K562 (cell line): ENCODE measurements around the gene GPR108. TPM values are rescaled to one million over a fixed set of nuclear protein-coding genes. Genes with fewer than 3 reads are reported as not detected.

Experiments
- ATAC-seq: fragments of 200-7000 bp; cut with Tn5 transposase; 3 replicates; pipeline ENCODE4 v1.9.1; 2020; ENCODE audit warnings: moderate library complexity
- BruUV-seq: library from RNA; stranded (reverse); fragments of 400-500 nt; replicated peaks from 2 replicates; lab custom pipeline; 2021; lab: Mats Ljungman, UMichigan
- CTCF ChIA-PET: fragments of 300-600 bp; formaldehyde crosslinking; extraction: SDS; loops from one replicate; lab custom pipeline; 2021; ENCODE audit warnings: low intra/inter-chr PET ratio; lab: Yijun Ruan, JAX
- POLR2A ChIA-PET: fragments of 300-600, 350-650 bp; sonication (Branson Sonifier 250); formaldehyde crosslinking; extraction: SDS; loops from one replicate; lab custom pipeline; 2021; ENCODE audit warnings: antibody characterized with exemption, inconsistent platforms; lab: Yijun Ruan, JAX
- DNase-seq, 4 experiments: peaks; one replicate each; pipeline versions ENCODE4 v3.0.0 to v3.0.0-alpha.2; 2011 to 2018; ENCODE audit warnings: low spot score in 3 of 4, mixed read lengths in 3 of 4; ENCODE audit errors: extremely low read depth in 1 of 4
- FAIRE-seq: peaks from 2 replicates; lab custom pipeline; 2011; peaks lifted over from hg19 to GRCh38; lab: Jason Lieb, UNC
- H2AFZ ChIP-seq: 2 replicates; pipeline ENCODE4 v1.6.0; 2011; ENCODE audit warnings: low read depth, low read length, control low read depth, inconsistent platforms
- H3K27ac ChIP-seq: fragments of 200-600 bp; 3 replicates; pipeline ENCODE4 v1.8.0; 2011; ENCODE audit warnings: low read depth, mild to moderate bottlenecking, control low read depth, inconsistent platforms, low read length, moderate library complexity, mixed read lengths; ENCODE audit errors: extremely low read depth
- H3K27me3 ChIP-seq, 2 experiments: fragments of 300-600 bp in 1 of 2; 2 replicates in 1 of 2; 3 replicates in 1 of 2; pipeline versions ENCODE4 v1.6.0 to v1.8.0; 2011; ENCODE audit warnings: inconsistent platforms in 2 of 2, low read length in 2 of 2, mild to moderate bottlenecking in 1 of 2, mixed read lengths in 1 of 2, moderate library complexity in 1 of 2; ENCODE audit not compliant: control insufficient read depth in 2 of 2, insufficient read depth in 2 of 2
- H3K36me3 ChIP-seq: fragments of 300-600 bp; 3 replicates; pipeline ENCODE4 v1.8.0; 2011; ENCODE audit warnings: mild to moderate bottlenecking, low read length, inconsistent platforms; ENCODE audit not compliant: control insufficient read depth, insufficient read depth
- H3K4me1 ChIP-seq, 2 experiments: fragments of 200-600 bp in 1 of 2; replicated peaks in 1 of 2; 2 replicates in 1 of 2; 3 replicates in 1 of 2; pipeline versions ENCODE4 v1.5.1 to v1.8.0; 2011; ENCODE audit warnings: inconsistent platforms in 2 of 2, low read length in 2 of 2, mild to moderate bottlenecking in 1 of 2, mixed read lengths in 1 of 2, moderate library complexity in 1 of 2; ENCODE audit not compliant: control insufficient read depth in 2 of 2, insufficient read depth in 2 of 2
- H3K4me2 ChIP-seq: 2 replicates; pipeline ENCODE4 v1.6.1; 2011; ENCODE audit warnings: low read length, control low read depth, inconsistent platforms, mixed read lengths; ENCODE audit not compliant: insufficient read depth
- H3K4me3 ChIP-seq: fragments of 200-600 bp; sonication (generic), shearing (Covaris generic); 2 replicates; pipeline ENCODE4 v1.5.1; 2016; ENCODE audit warnings: control low read depth, inconsistent platforms
- H3K79me2 ChIP-seq: fragments of 200-600 bp; 3 replicates; pipeline ENCODE4 v1.8.0; 2011; ENCODE audit warnings: low read length, inconsistent platforms; ENCODE audit not compliant: control insufficient read depth, insufficient read depth
- H3K9ac ChIP-seq, 2 experiments: 2 replicates each; pipeline versions ENCODE4 v1.6.0 to v1.6.1; 2011; ENCODE audit warnings: low read depth in 2 of 2, low read length in 2 of 2, control low read depth in 1 of 2, inconsistent platforms in 1 of 2, mild to moderate bottlenecking in 1 of 2, mixed read lengths in 1 of 2; ENCODE audit not compliant: insufficient read depth in 1 of 2
- H3K9me1 ChIP-seq: one replicate; pipeline ENCODE4 v1.6.0; 2011; ENCODE audit warnings: inconsistent platforms, mild to moderate bottlenecking, low read length, moderate library complexity; ENCODE audit not compliant: control insufficient read depth, insufficient read depth
- H3K9me3 ChIP-seq: replicated peaks from 2 replicates; pipeline ENCODE4 v1.5.1; 2011; ENCODE audit warnings: low read depth, low read length, inconsistent platforms; ENCODE audit not compliant: control insufficient read depth, insufficient read depth
- H4K20me1 ChIP-seq: replicated peaks from 2 replicates; pipeline ENCODE4 v1.6.1; 2011; ENCODE audit warnings: low read length, inconsistent platforms, mixed read lengths; ENCODE audit not compliant: control insufficient read depth, insufficient read depth
- ILK ChIP-seq: fragments of 450-650 bp; IDR thresholded peaks from 2 replicates; pipeline ENCODE4 v1.6.1; 2016; ENCODE audit warnings: missing genetic modification characterization, low read depth, mild to moderate bottlenecking, missing compliant biosample characterization, moderate library complexity, borderline replicate concordance
- KHSRP ChIP-seq: fragments of 450-650 bp; IDR thresholded peaks from 2 replicates; pipeline ENCODE4 v1.6.1; 2017
- NCOA2 ChIP-seq, 2 experiments: fragments of 450-650 bp; IDR thresholded peaks; 2 replicates each; pipeline ENCODE4 v1.6.1; 2018; ENCODE audit warnings: mild to moderate bottlenecking in 2 of 2, moderate library complexity in 1 of 2; ENCODE audit not compliant: partially characterized antibody in 2 of 2
- PTRF ChIP-seq: fragments of 450-650 bp; IDR thresholded peaks from 2 replicates; pipeline ENCODE4 v1.6.1; 2016; ENCODE audit warnings: mild to moderate bottlenecking, missing genetic modification characterization, missing compliant biosample characterization
- SAP30 ChIP-seq: fragments of 200-600 bp; sonication (generic); IDR thresholded peaks from 2 replicates; pipeline ENCODE4 v1.6.1; 2012; ENCODE audit warnings: borderline replicate concordance, low read depth, mild to moderate bottlenecking, moderate library complexity, low read length, control low read depth, inconsistent platforms; ENCODE audit not compliant: insufficient read depth, poor library complexity, severe bottlenecking
- SIN3A ChIP-seq, 2 experiments: fragments of 150-350 bp in 1 of 2; IDR thresholded peaks; 2 replicates each; pipeline ENCODE4 v1.6.1; 2011 to 2016; ENCODE audit warnings: borderline replicate concordance in 2 of 2, low read depth in 2 of 2, low read length in 2 of 2, mild to moderate bottlenecking in 2 of 2, moderate library complexity in 2 of 2; ENCODE audit not compliant: control insufficient read depth in 1 of 2
- TRIM24 ChIP-seq, 2 experiments: fragments of 450-650 bp; IDR thresholded peaks; 2 replicates each; pipeline ENCODE4 v1.6.1; 2016
- ZNF511 ChIP-seq: sonication (generic); formaldehyde crosslinking; IDR thresholded peaks from 2 replicates; pipeline ENCODE4 v1.8.0; 2022; ENCODE audit warnings: mild to moderate bottlenecking, missing genetic modification reagents
- WGBS: fragments of 100-300 bp; shearing (Covaris generic); methylation state at CpG from one replicate; pipeline ENCODE4 v1.1.6; 2016; ENCODE audit warnings: low coverage, mixed read lengths; ENCODE audit not compliant: insufficient coverage; ENCODE audit errors: missing lambda C conversion rate; 5-methylcytosine and 5-hydroxymethylcytosine counted together
- in situ Hi-C: fragments of 300-500 bp; cut with MboI; formaldehyde crosslinking; loops from 4 replicates; pipeline ENCODE4 v1.15.0; 2018; ENCODE audit warnings: inconsistent platforms, mixed read lengths
- intact Hi-C: fragments of 100-400 bp; cut with micrococcal nuclease; formaldehyde crosslinking; loops from 2 replicates; pipeline ENCODE4 v1.14.2; 2022
- polyA plus RNA-seq, 8 experiments: library from polyadenylated mRNA; depleted of rRNA in 4 of 8; stranded (reverse) in 5 of 8; unstranded in 3 of 8; fragments of >200 nt; fragmentation: Nextera tagmentation in 2 of 8; fragmentation: Illumina TruSeq in 1 of 8; extraction: Ambion mirVana in 2 of 8; extraction: Trizol in 1 of 8; gene quantifications; 2 replicates each; pipeline versions ENCODE4 v1.2.1 to v1.2.3, GENCODE V29; 2011 to 2014; ENCODE audit warnings: inconsistent platforms in 1 of 8, missing spikeins in 1 of 8
- total RNA-seq, 7 experiments: library from RNA; depleted of rRNA in 6 of 7; stranded (reverse); fragments of >200 nt in 6 of 7; fragmentation: Illumina TruSeq in 2 of 7; extraction: Trizol in 2 of 7; gene quantifications; 2 replicates each; pipeline versions ENCODE4 v1.2.1 to v1.2.3, GENCODE V29; 2011 to 2021; ENCODE audit warnings: low replicate concordance in 1 of 7
- TF ChIP-seq, protein P1 (sequence below): fragments of 450-650 bp; IDR thresholded peaks from 2 replicates; pipeline ENCODE4 v1.6.1; 2018; ENCODE audit not compliant: partially characterized antibody

Gene GPR108
- total and polyA plus RNA-seq, 9 of the 15 experiments (the other 6 are each of a cell fraction or from before 2014, with no cell fraction given) = 2.4 to 33.2 (median 24.4) TPM

DNA sequence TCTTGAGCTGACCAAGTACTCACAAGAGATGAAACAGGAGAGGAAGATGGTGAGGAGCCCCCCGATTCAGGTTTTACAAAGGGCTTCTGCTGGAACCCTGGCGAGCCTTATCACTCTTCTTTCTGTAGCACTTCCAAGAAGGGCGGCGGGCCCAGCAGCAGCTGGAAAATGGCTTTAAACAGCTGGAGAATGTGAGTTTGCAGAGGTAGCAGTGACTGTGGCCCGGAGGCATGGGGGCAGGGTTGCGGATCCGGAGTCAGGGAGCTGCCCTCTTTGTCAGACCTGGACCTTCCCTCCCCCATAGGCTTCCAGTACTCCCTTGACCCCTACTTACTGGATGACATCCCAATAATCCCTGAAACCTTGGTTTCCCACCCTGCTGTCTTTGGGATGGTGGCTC is 5.7 kb upstream of the GPR108 start:
- intact Hi-C loops (no loop called here), in situ Hi-C loops (no loop called here)
- no peaks in the 10 kb centered on the region; the same call in 1 of the 2 replicates for H4K20me1 ChIP-seq
- 63% methylated on average over 5 of the region's 7 CpGs for WGBS
- ATAC-seq (no peak), DNase-seq (no peak), FAIRE-seq (no peak)
- no peak overlapping the region for H3K4me2 ChIP-seq
- ChIA-PET POLR2A (interaction anchor here (0.6 to 1.9 kb wide), 3 partner anchors 11 to 142 kb away, joined by 3 to 11 read pairs (median 3); no protein-coding TSS in a partner anchor), CTCF (no interaction called here)
- no TSS peak for BruUV-seq
- H3K9me1 ChIP-seq = no peaks in the 10 kb centered on the region
- TF ChIP-seq SAP30 (no peak), SIN3A (IDR thresholded peaks at IDR 0.05; ENCODE audit: borderline replicate concordance in 2 of 2, control insufficient read depth in 1 of 2, low read depth in 2 of 2, low read length in 2 of 2) (0 out of 4 replicates have a peak, but pooled peaks of 1 of the 2 experiments have one; percentile 37)
- H3K4me3 ChIP-seq = no peak overlapping the region
- H3K9me3 ChIP-seq = no peaks in the 10 kb centered on the region
- H3K4me1 ChIP-seq = peaks cover 17 to 54% of the 10 kb centered on the region in 2 experiments
- H3K36me3 ChIP-seq = peaks cover 68% of the 10 kb centered on the region; the same call in 2 of the 3 replicates
- H3K9ac ChIP-seq = peak overlapping the region in 1 of 2 experiments; percentile 67; a peak in 1 of 4 replicates
- no peak overlapping the region for H3K27ac ChIP-seq
- H2AFZ ChIP-seq = no peak overlapping the region
- H3K79me2 ChIP-seq = peaks cover 25% of the 10 kb centered on the region
- no peaks in the 10 kb centered on the region for H3K27me3 ChIP-seq

- Histone ChIP-seq H3K36me3 (peaks cover 47% of the 10 kb centered on the region; the same call in 2 of the 3 replicates), H3K9me1 (no peaks in the 10 kb centered on the region), H3K79me2 (peaks cover 34% of the 10 kb centered on the region), H3K27me3 (no peaks in the 10 kb centered on the region), H3K4me1 (peaks cover 22 to 66% of the 10 kb centered on the region in 2 experiments), H3K27ac (peak overlapping the region; percentile 85), H3K4me2 (peak overlapping the region; percentile 87), H2AFZ (peak overlapping the region; percentile 26; the same call in 1 of the 2 replicates), H3K4me3 (peak overlapping the region; percentile 87), H4K20me1 (no peaks in the 10 kb centered on the region), H3K9ac (peak overlapping the region; percentile 82 to 97), H3K9me3 (no peaks in the 10 kb centered on the region)
- WGBS = 1% methylated on average over 30 of the region's 46 CpGs
- DNase-seq (peak; percentile 42 to 61 (median 51)), FAIRE-seq (no peak), ATAC-seq (no peak)
- ChIA-PET POLR2A (interaction anchor here (1.0 kb wide), 1 partner anchor 9 kb away, joined by 6 read pairs; no protein-coding TSS in a partner anchor), CTCF (interaction anchor here (0.6 kb wide), 1 partner anchor 88 kb away, joined by 7 read pairs; no protein-coding TSS in a partner anchor)
- no TSS peak for BruUV-seq
- intact Hi-C loops (no loop called here), in situ Hi-C loops (no loop called here)
- TF ChIP-seq KHSRP = no peak
- no peak for TF ChIP-seq ILK (tag)
- no peak for TF ChIP-seq ZNF511 (CRISPR knock-in tag)
- no peak for TF ChIP-seq PTRF (tag)
- TF ChIP-seq, protein P1, sequence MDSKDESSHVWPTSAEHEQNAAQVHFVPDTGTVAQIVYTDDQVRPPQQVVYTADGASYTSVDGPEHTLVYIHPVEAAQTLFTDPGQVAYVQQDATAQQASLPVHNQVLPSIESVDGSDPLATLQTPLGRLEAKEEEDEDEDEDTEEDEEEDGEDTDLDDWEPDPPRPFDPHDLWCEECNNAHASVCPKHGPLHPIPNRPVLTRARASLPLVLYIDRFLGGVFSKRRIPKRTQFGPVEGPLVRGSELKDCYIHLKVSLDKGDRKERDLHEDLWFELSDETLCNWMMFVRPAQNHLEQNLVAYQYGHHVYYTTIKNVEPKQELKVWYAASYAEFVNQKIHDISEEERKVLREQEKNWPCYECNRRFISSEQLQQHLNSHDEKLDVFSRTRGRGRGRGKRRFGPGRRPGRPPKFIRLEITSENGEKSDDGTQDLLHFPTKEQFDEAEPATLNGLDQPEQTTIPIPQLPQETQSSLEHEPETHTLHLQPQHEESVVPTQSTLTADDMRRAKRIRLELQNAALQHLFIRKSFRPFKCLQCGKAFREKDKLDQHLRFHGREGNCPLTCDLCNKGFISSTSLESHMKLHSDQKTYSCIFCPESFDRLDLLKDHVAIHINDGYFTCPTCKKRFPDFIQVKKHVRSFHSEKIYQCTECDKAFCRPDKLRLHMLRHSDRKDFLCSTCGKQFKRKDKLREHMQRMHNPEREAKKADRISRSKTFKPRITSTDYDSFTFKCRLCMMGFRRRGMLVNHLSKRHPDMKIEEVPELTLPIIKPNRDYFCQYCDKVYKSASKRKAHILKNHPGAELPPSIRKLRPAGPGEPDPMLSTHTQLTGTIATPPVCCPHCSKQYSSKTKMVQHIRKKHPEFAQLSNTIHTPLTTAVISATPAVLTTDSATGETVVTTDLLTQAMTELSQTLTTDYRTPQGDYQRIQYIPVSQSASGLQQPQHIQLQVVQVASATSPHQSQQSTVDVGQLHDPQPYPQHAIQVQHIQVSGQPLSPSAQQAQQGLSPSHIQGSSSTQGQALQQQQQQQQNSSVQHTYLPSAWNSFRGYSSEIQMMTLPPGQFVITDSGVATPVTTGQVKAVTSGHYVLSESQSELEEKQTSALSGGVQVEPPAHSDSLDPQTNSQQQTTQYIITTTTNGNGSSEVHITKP = peak; percentile 90
- TF ChIP-seq TRIM24 (IDR thresholded peaks at IDR 0.05) = no peak
- TF ChIP-seq NCOA2 (IDR thresholded peaks at IDR 0.05; ENCODE audit: partially characterized antibody in 2 of 2) = no peak
Observed at GRCh38 chr19:6740589-6741343, 3.4 kb upstream of the GPR108 start.
